Right atrium auricular region (tissue), 2 donors: ENCODE data around the gene C11orf91. TPM values are rescaled to one million over a fixed set of nuclear protein-coding genes. Genes with fewer than 3 reads are reported as not detected.

Source experiments
- DNase-seq: peaks from one replicate; pipeline ENCODE4 v3.0.0-alpha.2; 2019; ENCODE audit warnings: low spot score
- H3K27ac ChIP-seq, 2 donors: fragments of 200-600 bp; sonication (generic); 1 replicate in 1 of 2; 2 replicates in 1 of 2; pipeline ENCODE4 v1.5.1; 2016 to 2019
- H3K27me3 ChIP-seq, 2 donors: fragments of 200-600 bp; sonication (generic); one replicate each; pipeline versions ENCODE4 v1.5.1 to v1.6.0; 2017 to 2019
- H3K36me3 ChIP-seq: fragments of 200-600 bp; sonication (generic); one replicate; pipeline ENCODE4 v1.5.1; 2016
- H3K4me1 ChIP-seq, 2 donors: fragments of 200-600 bp; sonication (generic); one replicate each; pipeline versions ENCODE4 v1.5.1 to v1.6.0; 2017 to 2019
- H3K4me3 ChIP-seq, 2 donors: fragments of 200-600 bp; sonication (generic); 1 replicate in 1 of 2; 2 replicates in 1 of 2; pipeline ENCODE4 v1.5.1; 2017 to 2019; ENCODE audit warnings: mild to moderate bottlenecking in 1 of 2, moderate library complexity in 1 of 2
- H3K9me3 ChIP-seq, 2 donors: fragments of 200-600 bp; sonication (generic); one replicate each; pipeline ENCODE4 v1.5.1; 2019
- total RNA-seq, 2 donors: library from RNA; depleted of rRNA; stranded (reverse); fragments of >200 nt; gene quantifications; one replicate each; pipeline ENCODE4 v1.1.0, GENCODE V29; 2016
- TF ChIP-seq, protein P1 (sequence below), 2 donors: fragments of 200-600 bp; sonication (generic); IDR thresholded peaks; one replicate each; pipeline ENCODE4 v1.5.1; 2019; ENCODE audit warnings: antibody characterized with exemption in 2 of 2

Gene C11orf91
- total RNA-seq, 2 donors from 2014 or later = not detected

DNA sequence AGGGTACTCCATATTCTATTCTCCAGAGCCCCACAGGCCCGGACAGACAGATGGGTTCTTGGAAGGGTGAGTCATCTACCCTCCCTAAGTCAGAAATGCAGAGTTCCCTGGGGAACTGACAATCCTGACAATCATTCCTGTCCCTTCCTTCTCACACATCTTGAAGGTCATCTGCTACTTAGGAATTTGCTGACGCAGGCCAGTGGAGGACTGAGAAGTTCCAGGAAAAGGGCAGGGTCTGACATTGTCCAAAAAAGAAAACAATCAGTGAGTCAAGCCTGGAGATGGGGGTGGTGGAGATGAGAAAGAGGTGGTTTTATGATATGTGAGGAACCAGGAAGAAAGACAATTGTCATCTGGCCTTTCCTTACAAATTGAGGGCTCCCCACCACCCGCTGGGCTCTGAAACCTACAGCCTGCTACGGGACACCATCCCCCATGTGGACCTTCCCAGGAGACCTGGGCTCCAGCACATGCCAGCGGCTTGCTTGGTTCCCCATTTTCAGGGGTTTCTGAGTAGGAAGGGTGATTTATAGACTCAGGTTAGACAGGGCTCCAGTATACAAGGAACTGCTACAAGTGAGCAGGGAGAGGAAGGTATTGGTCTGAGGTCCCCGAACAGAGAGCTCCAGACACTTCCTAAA lies 22.7 kb upstream of the C11orf91 start:
- Histone ChIP-seq H3K4me3 (no peak overlapping the region), H3K4me1 (peaks cover 0 to 73% of the 10 kb centered on the region in 2 donors)
- DNase-seq = peak; percentile 81

DNA sequence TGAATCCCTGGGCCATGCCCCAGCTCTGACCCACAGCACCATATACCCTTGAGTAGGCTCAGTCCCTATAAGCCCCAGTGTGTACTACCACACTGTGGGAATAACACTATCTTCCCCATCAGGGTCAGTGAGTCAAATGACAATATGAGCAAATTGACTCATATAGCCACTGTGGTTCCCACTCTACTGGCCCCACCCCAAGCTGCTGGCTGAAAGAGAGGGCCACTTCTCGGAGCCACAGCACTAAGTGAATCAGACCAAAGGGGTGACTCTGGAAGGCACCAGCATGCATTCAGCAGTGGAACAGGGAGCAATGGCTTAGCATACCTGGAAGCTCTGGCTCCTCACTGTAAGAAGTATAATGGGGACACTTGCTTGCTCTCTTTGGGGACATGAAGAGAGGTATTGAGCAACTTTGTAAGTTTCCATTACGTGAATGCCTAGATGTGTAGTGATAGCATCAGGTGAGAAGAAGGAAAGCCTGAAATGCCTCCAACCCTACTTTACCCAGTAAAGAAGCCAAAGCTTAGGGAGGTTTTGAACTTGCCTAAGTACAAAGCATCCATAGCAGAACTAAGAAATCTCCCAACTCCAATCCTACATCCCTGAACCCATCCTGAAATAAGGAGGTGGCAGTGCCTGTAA lies 22.1 kb upstream of the C11orf91 start:
- H3K4me3 ChIP-seq = no peak overlapping the region
- TF ChIP-seq, protein P1, sequence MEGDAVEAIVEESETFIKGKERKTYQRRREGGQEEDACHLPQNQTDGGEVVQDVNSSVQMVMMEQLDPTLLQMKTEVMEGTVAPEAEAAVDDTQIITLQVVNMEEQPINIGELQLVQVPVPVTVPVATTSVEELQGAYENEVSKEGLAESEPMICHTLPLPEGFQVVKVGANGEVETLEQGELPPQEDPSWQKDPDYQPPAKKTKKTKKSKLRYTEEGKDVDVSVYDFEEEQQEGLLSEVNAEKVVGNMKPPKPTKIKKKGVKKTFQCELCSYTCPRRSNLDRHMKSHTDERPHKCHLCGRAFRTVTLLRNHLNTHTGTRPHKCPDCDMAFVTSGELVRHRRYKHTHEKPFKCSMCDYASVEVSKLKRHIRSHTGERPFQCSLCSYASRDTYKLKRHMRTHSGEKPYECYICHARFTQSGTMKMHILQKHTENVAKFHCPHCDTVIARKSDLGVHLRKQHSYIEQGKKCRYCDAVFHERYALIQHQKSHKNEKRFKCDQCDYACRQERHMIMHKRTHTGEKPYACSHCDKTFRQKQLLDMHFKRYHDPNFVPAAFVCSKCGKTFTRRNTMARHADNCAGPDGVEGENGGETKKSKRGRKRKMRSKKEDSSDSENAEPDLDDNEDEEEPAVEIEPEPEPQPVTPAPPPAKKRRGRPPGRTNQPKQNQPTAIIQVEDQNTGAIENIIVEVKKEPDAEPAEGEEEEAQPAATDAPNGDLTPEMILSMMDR (IDR thresholded peaks at IDR 0.05) = no peak

More for the DNA sequence above, 22.7 kb upstream of the C11orf91 start:
- Histone ChIP-seq H3K27ac (peak overlapping the region; percentile 91 to 93), H3K9me3 (no peaks in the 10 kb centered on the region), H3K27me3 (no peaks in the 10 kb centered on the region), H3K36me3 (peaks cover 41% of the 10 kb centered on the region)
- TF ChIP-seq, protein P1 (IDR thresholded peaks at IDR 0.05) = no peak

DNA sequence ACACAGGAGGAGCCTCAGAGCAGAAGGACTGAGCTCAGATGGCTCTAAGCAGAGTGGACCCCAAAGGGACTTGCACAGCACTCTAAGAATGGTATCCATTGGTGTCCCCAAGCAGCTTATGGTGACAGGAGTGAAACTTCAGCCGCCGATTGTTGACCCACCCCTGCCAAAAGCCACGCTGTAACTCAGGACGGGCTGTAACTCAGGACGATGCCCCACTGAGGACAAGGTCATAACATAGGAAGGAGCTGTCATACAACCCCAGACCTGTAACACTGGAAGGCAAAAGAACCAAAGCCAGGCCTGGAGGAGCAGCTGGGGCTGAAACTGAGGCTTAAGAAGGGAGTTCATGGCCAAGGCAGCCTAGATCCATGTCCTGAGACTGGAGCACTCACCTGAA lies 21.4 kb upstream of the C11orf91 start:
- Histone ChIP-seq H3K27ac (peak overlapping the region; percentile 91 to 93), H3K36me3 (peaks cover 54% of the 10 kb centered on the region), H3K9me3 (no peaks in the 10 kb centered on the region), H3K4me1 (peaks cover 0 to 85% of the 10 kb centered on the region in 2 donors), H3K27me3 (no peaks in the 10 kb centered on the region), H3K4me3 (no peak overlapping the region)
- DNase-seq = no peak
- TF ChIP-seq, protein P1 (IDR thresholded peaks at IDR 0.05) = no peak

More for the DNA sequence above, 22.1 kb upstream of the C11orf91 start:
- Histone ChIP-seq H3K27me3 (no peaks in the 10 kb centered on the region), H3K36me3 (peaks cover 47% of the 10 kb centered on the region), H3K4me1 (peaks cover 0 to 79% of the 10 kb centered on the region in 2 donors), H3K9me3 (no peaks in the 10 kb centered on the region), H3K27ac (peak overlapping the region; percentile 91 to 93)
- no peak for DNase-seq

DNA sequence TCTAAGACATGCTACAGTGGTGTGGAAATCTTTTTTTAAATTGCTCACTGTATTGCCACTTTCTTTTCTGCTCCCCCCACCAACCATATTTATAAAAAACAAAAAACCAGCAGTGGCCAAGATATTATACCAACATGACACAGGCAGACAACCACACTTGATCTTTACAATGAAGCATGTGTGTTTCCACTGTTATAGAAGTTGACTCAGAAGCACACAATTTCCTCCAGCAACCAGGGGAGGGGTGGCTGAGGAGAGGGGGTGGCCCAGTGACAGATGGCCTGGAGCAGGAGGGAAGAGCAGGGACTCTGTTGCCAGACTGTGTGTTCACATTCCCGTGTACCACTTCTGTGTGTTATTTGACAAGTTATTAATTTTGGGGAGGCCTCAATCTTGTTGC lies 20.8 kb upstream of the C11orf91 start:
- TF ChIP-seq, protein P1 (IDR thresholded peaks at IDR 0.05) = no peak
- Histone ChIP-seq H3K27ac (peak overlapping the region; percentile 91 to 93), H3K9me3 (no peaks in the 10 kb centered on the region), H3K36me3 (peaks cover 60% of the 10 kb centered on the region), H3K27me3 (no peaks in the 10 kb centered on the region), H3K4me3 (no peak overlapping the region), H3K4me1 (peaks cover 0 to 85% of the 10 kb centered on the region in 2 donors)
- no peak for DNase-seq

DNA sequence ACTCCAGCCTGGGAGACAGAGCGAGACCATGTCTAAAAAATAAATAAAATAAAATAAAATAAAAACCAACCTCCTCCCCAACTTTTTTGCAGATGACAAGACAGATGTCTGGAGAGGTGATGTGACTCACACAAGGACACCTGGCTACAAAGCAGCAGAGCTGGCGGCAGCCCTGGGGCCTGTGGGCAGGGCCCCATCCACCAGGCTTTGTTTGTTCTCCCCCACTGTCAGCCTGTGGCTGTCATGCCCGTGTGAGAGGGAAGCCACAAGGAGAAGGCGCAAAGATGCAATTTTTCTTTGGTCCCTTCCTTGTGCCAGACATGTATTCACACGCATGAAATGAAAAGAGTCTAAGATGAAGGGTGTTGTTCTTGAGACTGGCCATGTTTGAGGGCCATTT lies 19.0 kb upstream of the C11orf91 start:
- Histone ChIP-seq H3K4me3 (no peak overlapping the region), H3K27me3 (no peaks in the 10 kb centered on the region), H3K27ac (peak overlapping the region; percentile 3 to 91), H3K9me3 (no peaks in the 10 kb centered on the region), H3K4me1 (peaks cover 0 to 85% of the 10 kb centered on the region in 2 donors), H3K36me3 (peaks cover 76% of the 10 kb centered on the region)
- no peak for DNase-seq
- TF ChIP-seq, protein P1 (IDR thresholded peaks at IDR 0.05) = no peak
